HG03060 (cell line): Measurements from ENCODE around the gene AKR1C8.
"Not testable (repeated sequence)": the region's sequence is repeated elsewhere in the genome, so short reads cannot be mapped to it uniquely, and the experiment has no call there.

Source experiments
- ATAC-seq: cut with Tn5 transposase; IDR thresholded peaks from one replicate; pipeline ENCODE4 v1.9.1; 2021; ENCODE audit warnings: low read depth, moderate number of reproducible peaks; ENCODE audit not compliant: unreplicated experiment

Gene AKR1C8

DNA sequence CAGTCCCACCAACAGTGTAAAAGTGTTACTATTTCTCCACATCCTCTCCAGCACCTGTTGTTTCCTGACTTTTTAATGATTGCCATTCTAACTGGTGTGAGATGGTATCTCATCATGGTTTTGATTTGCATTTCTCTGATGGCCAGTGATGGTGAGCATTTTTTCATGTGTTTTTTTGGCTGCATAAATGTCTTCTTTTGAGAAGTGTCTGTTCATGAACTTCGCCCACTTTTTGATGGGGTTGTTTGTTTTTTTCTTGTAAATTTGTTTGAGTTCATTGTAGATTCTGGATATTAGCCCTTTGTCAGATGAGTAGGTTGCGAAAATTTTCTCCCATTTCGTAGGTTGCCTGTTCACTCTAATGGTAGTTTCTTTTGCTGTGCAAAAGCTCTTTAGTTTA lies 9.4 kb downstream of the AKR1C8 start:
- ATAC-seq: not testable (repeated sequence)

DNA sequence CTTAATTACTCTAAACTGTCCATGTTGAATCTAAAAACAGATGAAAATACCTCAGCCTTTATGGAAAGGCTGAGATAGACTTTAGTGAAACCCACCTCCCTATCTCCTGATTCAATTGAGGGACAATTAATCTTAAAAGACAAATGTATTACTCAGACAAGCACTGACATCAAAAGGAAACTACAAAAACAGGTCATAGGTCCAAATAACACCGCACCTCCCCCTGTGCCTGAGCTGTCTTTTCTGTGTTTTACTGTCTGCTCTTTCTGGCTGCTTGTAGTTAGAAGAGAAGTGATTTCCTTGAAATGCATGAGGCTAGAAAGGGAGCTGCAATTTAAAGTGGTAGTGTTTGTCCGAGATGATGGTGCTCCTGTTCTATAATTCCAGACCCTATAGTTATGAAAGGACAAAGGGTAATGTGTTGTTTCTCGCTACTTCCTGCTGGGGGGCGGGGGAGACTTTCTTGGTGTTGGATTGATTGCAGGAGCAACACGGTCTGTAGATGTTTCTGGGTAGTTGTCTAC lies 16.0 kb downstream of the AKR1C8 start:
- no peak for ATAC-seq

DNA sequence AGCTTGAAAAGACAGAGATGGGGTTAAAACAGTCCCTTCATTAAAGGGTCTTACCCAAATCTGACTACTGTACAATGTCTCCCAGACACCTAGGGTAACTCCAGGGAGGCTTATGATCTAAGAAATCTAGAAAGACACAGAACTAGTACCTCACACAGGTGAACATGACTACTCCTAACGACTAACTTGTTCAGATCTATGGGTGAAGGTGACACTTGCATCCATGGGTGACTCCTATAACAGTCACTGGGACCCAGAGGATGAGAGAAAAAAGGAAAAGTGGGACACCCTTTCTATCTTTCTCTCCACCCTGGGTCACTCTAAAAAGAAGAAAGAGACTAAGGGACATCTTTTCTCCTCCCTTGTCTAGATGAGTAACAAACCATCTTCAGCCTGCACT lies 19.2 kb downstream of the AKR1C8 start:
- ATAC-seq: no peak

- no peak for ATAC-seq
These were observed 21.5 kb downstream of the AKR1C8 start for GRCh38 chr10:5163487-5163886.

- no peak for ATAC-seq
These were observed 25.8 kb downstream of the AKR1C8 start for GRCh38 chr10:5159126-5159525.

GRCh38 chr10:5157501-5157900 lies 27.4 kb downstream of the AKR1C8 start:
- ATAC-seq: no peak

DNA sequence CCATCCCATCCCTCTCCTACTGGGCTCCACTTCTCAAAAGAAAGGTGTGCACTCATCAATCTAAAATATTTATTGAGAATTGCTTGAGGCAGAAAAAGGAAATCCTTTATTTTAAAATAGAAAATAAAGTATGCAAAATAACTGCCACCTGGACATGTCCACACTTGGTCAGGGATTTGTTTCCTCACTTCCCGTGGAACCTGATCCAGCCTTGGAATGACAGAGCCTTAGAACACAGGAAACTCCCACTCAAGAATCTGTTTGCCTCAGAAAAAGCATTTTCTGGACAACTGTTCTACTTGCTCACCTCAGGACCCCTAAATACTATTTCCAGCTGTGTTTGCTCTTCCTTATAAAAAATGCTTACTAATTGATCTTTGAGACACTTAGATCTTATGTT lies 29.0 kb downstream of the AKR1C8 start:
- ATAC-seq: no peak

GRCh38 chr10:5151076-5151475 lies 33.9 kb downstream of the AKR1C8 start:
- ATAC-seq: no peak

GRCh38 chr10:5148678-5149032 lies 36.3 kb downstream of the AKR1C8 start:
- ATAC-seq: no peak

DNA sequence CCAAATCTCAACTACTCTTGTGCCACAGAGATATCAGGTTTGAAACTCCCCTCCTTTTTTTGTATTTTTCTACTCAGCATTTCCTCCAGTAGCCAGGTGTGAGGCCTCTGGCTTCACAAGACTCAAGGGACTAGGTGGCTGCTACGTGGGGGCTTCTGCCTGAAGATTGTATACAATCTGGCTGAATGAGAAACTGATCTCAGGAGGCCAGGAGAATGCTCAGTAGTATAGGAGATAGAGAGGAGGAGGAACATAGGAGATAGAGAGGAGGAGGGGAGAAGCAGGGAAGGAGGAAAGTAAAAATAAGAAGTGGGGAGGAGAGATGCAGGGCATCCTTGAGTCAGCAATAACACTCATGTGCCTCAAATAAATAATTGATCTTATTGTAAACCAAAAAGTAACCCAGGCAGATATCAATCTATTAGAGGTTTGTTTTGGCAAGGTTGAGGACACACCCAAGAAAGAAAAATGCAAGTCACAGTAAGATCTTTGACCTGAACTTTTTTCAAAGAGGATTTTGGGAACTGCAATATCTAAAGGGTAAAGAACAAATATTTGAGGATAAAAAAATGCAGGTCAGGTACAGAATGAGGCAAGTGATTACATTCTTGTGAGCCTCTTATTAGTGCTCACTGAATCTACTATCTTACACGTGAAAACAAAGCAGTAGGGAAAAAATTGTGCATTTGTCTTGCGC lies 36.8 kb downstream of the AKR1C8 start:
- ATAC-seq: no peak

- ATAC-seq: no peak
These were observed 37.5 kb downstream of the AKR1C8 start for GRCh38 chr10:5147255-5147980.

GRCh38 chr10:5146920-5147254 lies 38.1 kb downstream of the AKR1C8 start:
- ATAC-seq: no peak

GRCh38 chr10:5143137-5143536 lies 41.8 kb downstream of the AKR1C8 start:
- no peak for ATAC-seq

DNA sequence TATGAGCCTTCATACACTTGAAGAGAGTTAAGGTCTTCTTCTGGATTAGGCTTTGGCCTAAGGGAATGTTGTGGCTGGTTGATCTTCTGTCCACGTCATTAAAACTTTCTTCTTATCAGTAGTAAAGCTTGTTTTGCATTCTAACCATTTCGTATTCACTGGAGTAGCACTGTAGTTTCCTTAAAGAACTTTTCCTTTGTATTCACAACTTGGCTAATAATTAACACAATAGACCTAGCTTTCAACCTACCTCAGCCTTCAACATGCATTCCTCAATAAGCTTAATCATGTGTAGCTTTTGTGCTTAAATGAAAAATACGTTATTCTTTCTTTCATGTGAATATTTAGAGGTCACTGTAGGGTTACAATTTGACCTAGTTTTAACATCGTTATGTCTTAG lies 42.8 kb downstream of the AKR1C8 start:
- no peak for ATAC-seq

DNA sequence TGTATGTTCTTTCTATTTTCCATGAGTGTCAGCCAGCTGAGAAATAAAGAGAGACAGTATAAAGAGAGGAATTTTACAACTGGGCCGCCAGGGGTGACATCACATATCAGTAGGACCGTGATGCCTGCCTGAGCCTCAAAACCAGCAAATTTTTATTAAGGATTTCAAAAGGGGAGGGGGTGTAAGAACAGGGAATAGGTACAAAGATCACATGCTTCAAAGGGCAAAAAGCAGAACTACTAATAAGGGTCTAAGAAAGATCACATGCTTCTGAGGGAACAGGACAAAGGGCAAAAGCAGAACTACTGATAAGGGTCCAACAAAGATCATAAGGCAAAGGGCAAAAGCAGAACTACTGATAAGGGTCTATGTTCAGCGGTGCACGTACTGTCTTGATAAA lies 47.3 kb downstream of the AKR1C8 start:
- ATAC-seq: not testable (repeated sequence)

GRCh38 chr10:5136468-5137087 lies 48.4 kb downstream of the AKR1C8 start:
- no peak for ATAC-seq

- ATAC-seq: no peak
These were observed 49.4 kb downstream of the AKR1C8 start for GRCh38 chr10:5135581-5135980.

- ATAC-seq: no peak
These were observed 59.5 kb downstream of the AKR1C8 start for GRCh38 chr10:5125315-5126044.

- ATAC-seq: no peak
These were observed 61.1 kb downstream of the AKR1C8 start for GRCh38 chr10:5123886-5124285.

DNA sequence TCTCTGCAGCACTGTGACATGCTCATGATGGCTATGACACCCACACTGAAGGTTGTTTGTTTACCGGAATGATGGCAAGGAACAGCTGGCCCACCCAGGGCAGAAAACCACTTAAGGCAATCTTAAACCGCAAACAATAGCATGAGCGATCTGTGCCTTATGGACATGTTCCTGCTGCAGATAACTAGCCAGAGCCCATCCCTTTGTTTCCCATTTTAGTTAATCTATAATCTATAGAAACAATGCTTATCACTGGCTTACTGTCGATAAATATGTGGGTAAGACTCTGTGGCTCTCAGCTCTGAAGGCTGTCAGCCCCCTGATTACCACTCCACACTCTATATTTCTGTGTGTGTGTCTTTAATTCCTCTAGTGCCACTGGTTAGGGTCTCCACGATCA lies 65.0 kb downstream of the AKR1C8 start:
- not testable (repeated sequence) for ATAC-seq

- no peak for ATAC-seq
These were observed 67.9 kb downstream of the AKR1C8 start for GRCh38 chr10:5117026-5117425.
